Activated CD8-positive, alpha-beta memory T cell treated with anti-CD3 and anti-CD28 coated beads for 36 hours (primary cell): Measurements from ENCODE around the gene ANKRD44. TPM values are rescaled to one million over a fixed set of nuclear protein-coding genes. Genes with fewer than 3 reads are reported as not detected.

Source experiments
- CTCF ChIA-PET: fragments of 350-600 bp; sonication (Branson Sonifier 250); formaldehyde crosslinking; loops from one replicate; lab custom pipeline; 2021; ENCODE audit warnings: antibody characterized with exemption; lab: Charles Lee
- POLR2A ChIA-PET: fragments of 350-600 bp; sonication (Branson Sonifier 250); formaldehyde crosslinking; loops from one replicate; lab custom pipeline; 2021; ENCODE audit warnings: antibody characterized with exemption; lab: Charles Lee
- total RNA-seq, 2 experiments: library from RNA; stranded (reverse); gene quantifications; one replicate each; pipeline ENCODE4 v1.2.3, GENCODE V29; 2021

The ANKRD44 gene
- total RNA-seq, 2 experiments from 2014 or later = 119 to 130 TPM

- ChIA-PET POLR2A (interaction anchor here (0.7 kb wide), 1 partner anchor 65 kb away, joined by 12 read pairs; no protein-coding TSS in a partner anchor), CTCF (interaction anchor here (1.8 kb wide), 1 partner anchor 9 kb away, joined by 4 read pairs; no protein-coding TSS in a partner anchor)
Measured at GRCh38 chr2:197300139-197300538, 10.4 kb downstream of the ANKRD44 start.

GRCh38 chr2:197298609-197299008, 12.0 kb downstream of the ANKRD44 start:
- ChIA-PET CTCF (interaction anchor here (0.9 to 1.2 kb wide), 2 partner anchors 12 to 41 kb away, joined by 3 read pairs; partner anchors contain the start of gene ANKRD44), POLR2A (interaction anchor here (0.6 to 2.4 kb wide), 2 partner anchors 9 to 41 kb away, joined by 3 to 22 read pairs; no protein-coding TSS in a partner anchor)

GRCh38 chr2:197297772-197298318, 12.7 kb downstream of the ANKRD44 start:
- CTCF ChIA-PET = interaction anchor here (1.2 kb wide), 1 partner anchor 41 kb away, joined by 3 read pairs; no protein-coding TSS in a partner anchor
- POLR2A ChIA-PET = interaction anchor here (1.0 to 2.4 kb wide), 2 partner anchors 10 to 24 kb away, joined by 4 to 22 read pairs; no protein-coding TSS in a partner anchor

GRCh38 chr2:197297266-197297665, 13.3 kb downstream of the ANKRD44 start:
- CTCF ChIA-PET = no interaction called here

GRCh38 chr2:197296835-197297234, 13.7 kb downstream of the ANKRD44 start:
- ChIA-PET POLR2A (interaction anchor here (2.4 kb wide), 1 partner anchor 11 kb away, joined by 22 read pairs; no protein-coding TSS in a partner anchor), CTCF (interaction anchor here (1.1 kb wide), 1 partner anchor 98 kb away, joined by 3 read pairs; no protein-coding TSS in a partner anchor)

More at GRCh38 chr2:197297266-197297665, 13.3 kb downstream of the ANKRD44 start:
- POLR2A ChIA-PET = interaction anchor here (1.0 to 2.4 kb wide), 2 partner anchors 10 to 24 kb away, joined by 4 to 22 read pairs; no protein-coding TSS in a partner anchor

GRCh38 chr2:197294260-197294659, 16.3 kb downstream of the ANKRD44 start:
- POLR2A ChIA-PET = interaction anchor here (1.0 kb wide), 1 partner anchor 11 kb away, joined by 6 read pairs; no protein-coding TSS in a partner anchor
- CTCF ChIA-PET = interaction anchor here (0.8 to 2.6 kb wide), 5 partner anchors 10 to 95 kb away, joined by 3 to 13 read pairs (median 4); no protein-coding TSS in a partner anchor

- ChIA-PET POLR2A (interaction anchor here (0.5 to 1.0 kb wide), 3 partner anchors 10 to 14 kb away, joined by 3 to 6 read pairs (median 5); no protein-coding TSS in a partner anchor), CTCF (interaction anchor here (0.6 to 2.6 kb wide), 7 partner anchors 11 to 94 kb away, joined by 3 to 13 read pairs (median 4); no protein-coding TSS in a partner anchor)
Measured at GRCh38 chr2:197293252-197294007, 17.1 kb downstream of the ANKRD44 start.

- CTCF ChIA-PET = interaction anchor here (0.6 to 2.6 kb wide), 4 partner anchors 16 to 93 kb away, joined by 3 to 13 read pairs (median 4); no protein-coding TSS in a partner anchor
- POLR2A ChIA-PET = interaction anchor here (0.5 to 0.6 kb wide), 2 partner anchors 15 kb away, joined by 3 to 5 read pairs; no protein-coding TSS in a partner anchor
Measured at GRCh38 chr2:197292619-197293018, 18.0 kb downstream of the ANKRD44 start.

- CTCF ChIA-PET = interaction anchor here (0.6 to 1.8 kb wide), 3 partner anchors 20 to 69 kb away, joined by 3 to 6 read pairs (median 3); no protein-coding TSS in a partner anchor
- POLR2A ChIA-PET = interaction anchor here (0.7 kb wide), 1 partner anchor 97 kb away, joined by 3 read pairs; no protein-coding TSS in a partner anchor
Measured at GRCh38 chr2:197287596-197287932, 23.0 kb downstream of the ANKRD44 start.

- ChIA-PET POLR2A (interaction anchor here (0.7 kb wide), 1 partner anchor 96 kb away, joined by 3 read pairs; no protein-coding TSS in a partner anchor), CTCF (interaction anchor here (0.6 to 1.8 kb wide), 5 partner anchors 21 to 134 kb away, joined by 3 to 6 read pairs (median 4); no protein-coding TSS in a partner anchor)
Measured at GRCh38 chr2:197286805-197287595, 23.6 kb downstream of the ANKRD44 start.

- ChIA-PET POLR2A (interaction anchor here (0.6 kb wide), 1 partner anchor 171 kb away, joined by 3 read pairs; no protein-coding TSS in a partner anchor), CTCF (interaction anchor here (0.7 to 1.9 kb wide), 2 partner anchors 10 to 20 kb away, joined by 3 to 5 read pairs; no protein-coding TSS in a partner anchor)
Measured at GRCh38 chr2:197285361-197285760, 25.2 kb downstream of the ANKRD44 start.

GRCh38 chr2:197284956-197285355, 25.6 kb downstream of the ANKRD44 start:
- CTCF ChIA-PET = interaction anchor here (0.7 to 1.9 kb wide), 2 partner anchors 10 to 20 kb away, joined by 3 to 5 read pairs; no protein-coding TSS in a partner anchor

GRCh38 chr2:197281421-197281820, 29.2 kb downstream of the ANKRD44 start:
- ChIA-PET CTCF (interaction anchor here (0.8 kb wide), 1 partner anchor 20 kb away, joined by 4 read pairs; no protein-coding TSS in a partner anchor), POLR2A (interaction anchor here (0.5 to 0.7 kb wide), 2 partner anchors 27 to 63 kb away, joined by 3 to 6 read pairs; no protein-coding TSS in a partner anchor)

More at GRCh38 chr2:197284956-197285355, 25.6 kb downstream of the ANKRD44 start:
- POLR2A ChIA-PET = interaction anchor here (0.6 kb wide), 1 partner anchor 171 kb away, joined by 3 read pairs; no protein-coding TSS in a partner anchor

GRCh38 chr2:197280015-197280702, 30.4 kb downstream of the ANKRD44 start:
- POLR2A ChIA-PET = no interaction called here
- CTCF ChIA-PET = interaction anchor here (0.7 to 1.1 kb wide), 3 partner anchors 15 to 25 kb away, joined by 3 to 4 read pairs (median 3); no protein-coding TSS in a partner anchor

GRCh38 chr2:197278799-197279763, 31.5 kb downstream of the ANKRD44 start:
- POLR2A ChIA-PET = no interaction called here
- CTCF ChIA-PET = interaction anchor here (1.1 kb wide), 1 partner anchor 24 kb away, joined by 3 read pairs; no protein-coding TSS in a partner anchor

- CTCF ChIA-PET = interaction anchor here (1.2 to 1.4 kb wide), 2 partner anchors 9 to 16 kb away, joined by 4 to 5 read pairs; no protein-coding TSS in a partner anchor
Measured at GRCh38 chr2:197277794-197278193, 32.8 kb downstream of the ANKRD44 start.

More at GRCh38 chr2:197277794-197278193, 32.8 kb downstream of the ANKRD44 start:
- POLR2A ChIA-PET = no interaction called here
